Nephron (organoid): ENCODE measurements around the gene DUSP14.

ENCODE experiments used
- H3K27ac Mint-ChIP-seq, 3 experiments: 2 replicates each; pipeline ENCODE4 v1.8.0; 2020; ENCODE audit warnings: mixed read lengths in 3 of 3, mild to moderate bottlenecking in 2 of 3, moderate library complexity in 1 of 3
- H3K27me3 Mint-ChIP-seq: 2 replicates; pipeline ENCODE4 v1.8.0; 2021; ENCODE audit warnings: low read depth, mild to moderate bottlenecking, moderate library complexity, mixed read lengths
- H3K36me3 Mint-ChIP-seq: 2 replicates; pipeline ENCODE4 v1.8.0; 2020; ENCODE audit warnings: low read depth, mixed read lengths
- H3K4me1 Mint-ChIP-seq: 2 replicates; pipeline ENCODE4 v1.8.0; 2020; ENCODE audit warnings: mixed read lengths
- H3K4me3 Mint-ChIP-seq, 3 experiments: 2 replicates each; pipeline ENCODE4 v1.8.0; 2020; ENCODE audit warnings: mild to moderate bottlenecking in 3 of 3, mixed read lengths in 3 of 3, moderate library complexity in 2 of 3
- H3K9me3 Mint-ChIP-seq: 2 replicates; pipeline ENCODE4 v1.8.0; 2020; ENCODE audit warnings: mixed read lengths
- TF ChIP-seq, protein P1 (sequence below), 3 experiments: fragments of 200-600 bp; sonication (generic); IDR thresholded peaks; one replicate each; pipeline ENCODE4 v1.5.0; 2021; ENCODE audit warnings: antibody characterized with exemption in 3 of 3; ENCODE audit not compliant: unreplicated experiment in 3 of 3

Gene DUSP14

DNA sequence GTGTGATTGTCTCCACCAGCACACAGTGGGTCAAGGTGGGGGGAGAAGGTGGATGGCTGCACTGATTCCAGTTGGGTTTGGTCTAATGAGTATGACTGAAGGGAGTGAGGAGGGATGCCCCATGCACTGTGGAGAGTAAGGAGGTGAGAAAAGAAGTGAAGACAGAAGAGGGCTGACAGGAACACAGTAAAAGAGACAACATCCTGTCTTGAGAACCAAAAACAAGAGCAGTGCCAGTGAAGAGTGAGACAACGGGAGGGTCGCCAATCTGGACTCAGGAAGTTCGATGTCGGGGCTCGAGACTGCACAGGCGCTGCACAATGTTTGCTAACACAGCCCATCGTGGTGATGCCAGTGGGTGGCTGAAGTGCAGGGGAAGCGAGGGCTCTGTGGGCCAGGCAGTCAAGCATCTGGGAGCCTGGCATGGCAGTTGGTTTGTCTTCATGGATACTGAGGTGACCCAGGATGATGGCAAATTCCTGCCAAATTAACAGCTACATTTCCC lies 34.1 kb downstream of the DUSP14 start:
- Mint-ChIP-seq H3K4me3 (no peak overlapping the region), H3K27me3 (no peaks in the 10 kb centered on the region), H3K27ac (no peak overlapping the region), H3K4me1 (peaks cover 6% of the 10 kb centered on the region), H3K9me3 (no peaks in the 10 kb centered on the region), H3K36me3 (peaks cover 54% of the 10 kb centered on the region)
- TF ChIP-seq, protein P1, sequence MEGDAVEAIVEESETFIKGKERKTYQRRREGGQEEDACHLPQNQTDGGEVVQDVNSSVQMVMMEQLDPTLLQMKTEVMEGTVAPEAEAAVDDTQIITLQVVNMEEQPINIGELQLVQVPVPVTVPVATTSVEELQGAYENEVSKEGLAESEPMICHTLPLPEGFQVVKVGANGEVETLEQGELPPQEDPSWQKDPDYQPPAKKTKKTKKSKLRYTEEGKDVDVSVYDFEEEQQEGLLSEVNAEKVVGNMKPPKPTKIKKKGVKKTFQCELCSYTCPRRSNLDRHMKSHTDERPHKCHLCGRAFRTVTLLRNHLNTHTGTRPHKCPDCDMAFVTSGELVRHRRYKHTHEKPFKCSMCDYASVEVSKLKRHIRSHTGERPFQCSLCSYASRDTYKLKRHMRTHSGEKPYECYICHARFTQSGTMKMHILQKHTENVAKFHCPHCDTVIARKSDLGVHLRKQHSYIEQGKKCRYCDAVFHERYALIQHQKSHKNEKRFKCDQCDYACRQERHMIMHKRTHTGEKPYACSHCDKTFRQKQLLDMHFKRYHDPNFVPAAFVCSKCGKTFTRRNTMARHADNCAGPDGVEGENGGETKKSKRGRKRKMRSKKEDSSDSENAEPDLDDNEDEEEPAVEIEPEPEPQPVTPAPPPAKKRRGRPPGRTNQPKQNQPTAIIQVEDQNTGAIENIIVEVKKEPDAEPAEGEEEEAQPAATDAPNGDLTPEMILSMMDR (IDR thresholded peaks at IDR 0.05; ENCODE audit: unreplicated experiment in 3 of 3), result no peak

DNA sequence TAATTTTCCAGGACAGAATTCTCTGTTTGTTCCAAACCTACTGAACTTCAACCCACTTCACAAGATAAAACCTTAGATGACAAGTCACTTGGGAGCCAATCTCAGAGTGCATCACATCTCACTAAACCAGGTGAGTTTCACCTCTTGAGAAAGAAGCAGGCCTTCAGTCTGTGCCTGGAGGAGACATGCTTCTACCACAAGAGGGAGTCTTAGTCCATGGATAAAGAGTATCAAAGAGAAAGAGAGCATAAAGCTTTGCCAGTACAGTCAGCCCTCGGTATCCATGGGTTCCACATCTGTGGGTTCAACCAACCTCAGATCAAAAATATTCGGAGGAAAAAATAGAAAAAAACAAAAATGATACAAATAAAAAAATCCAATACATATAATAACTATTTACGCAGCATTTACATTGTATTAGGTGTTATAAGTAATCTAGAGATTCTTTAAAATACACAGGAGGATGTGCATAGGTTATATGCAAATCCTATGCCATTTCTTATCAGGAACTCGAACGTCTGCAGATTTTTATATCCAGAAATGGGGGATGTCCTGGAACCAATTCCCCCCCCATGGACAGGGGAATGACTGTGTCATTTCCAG lies 37.7 kb downstream of the DUSP14 start:
- no peak overlapping the region for H3K27ac Mint-ChIP-seq
- H3K9me3 Mint-ChIP-seq, result no peaks in the 10 kb centered on the region
- TF ChIP-seq, protein P1 (IDR thresholded peaks at IDR 0.05; ENCODE audit: unreplicated experiment in 3 of 3), result peak; percentile 53 to 65 (median 65)
- no peak overlapping the region for H3K4me3 Mint-ChIP-seq
- no peaks in the 10 kb centered on the region for H3K27me3 Mint-ChIP-seq
- no peaks in the 10 kb centered on the region for H3K4me1 Mint-ChIP-seq
- H3K36me3 Mint-ChIP-seq, result peaks cover 58% of the 10 kb centered on the region

DNA sequence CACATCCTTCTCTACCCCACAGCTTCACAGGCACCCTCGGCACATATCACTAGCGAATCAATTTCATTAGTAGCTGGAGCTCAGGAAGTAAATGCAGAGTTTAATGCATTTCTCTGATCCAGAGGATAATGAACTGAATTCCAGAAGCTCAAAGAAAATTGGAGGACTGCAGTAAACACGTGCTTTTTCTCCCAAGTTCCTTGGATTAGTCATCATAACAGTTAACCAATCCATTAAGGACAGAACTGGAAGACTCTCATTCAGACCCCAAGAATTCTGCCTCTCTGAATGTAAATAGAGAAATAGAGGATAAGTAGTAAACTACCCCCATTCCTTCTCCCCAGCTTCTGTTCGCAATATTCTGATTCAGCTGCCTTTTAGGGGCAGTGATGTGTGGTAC lies 40.7 kb downstream of the DUSP14 start:
- H3K4me3 Mint-ChIP-seq, result no peak overlapping the region
- peaks cover 50% of the 10 kb centered on the region for H3K36me3 Mint-ChIP-seq
- no peaks in the 10 kb centered on the region for H3K9me3 Mint-ChIP-seq
- H3K4me1 Mint-ChIP-seq, result no peaks in the 10 kb centered on the region
- TF ChIP-seq, protein P1 (IDR thresholded peaks at IDR 0.05; ENCODE audit: unreplicated experiment in 3 of 3), result no peak
- no peaks in the 10 kb centered on the region for H3K27me3 Mint-ChIP-seq
- no peak overlapping the region for H3K27ac Mint-ChIP-seq

DNA sequence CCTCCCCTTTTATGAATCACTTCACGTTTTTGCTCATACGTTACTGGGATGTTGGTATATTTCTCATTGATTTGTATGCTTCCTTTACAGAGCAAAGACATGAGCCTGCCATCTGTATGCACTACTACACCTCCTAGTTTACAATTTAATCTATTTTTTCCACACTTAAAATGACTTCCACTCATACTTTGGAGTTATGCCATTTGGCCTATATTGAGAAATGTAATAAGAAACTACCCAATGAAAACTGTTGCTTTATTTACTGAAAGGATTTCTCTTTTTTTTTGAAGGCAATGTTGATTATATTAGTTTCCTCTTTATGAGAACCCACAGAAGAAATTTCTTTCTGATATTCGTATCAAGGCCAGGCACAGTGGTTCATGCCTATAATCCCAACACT lies 43.1 kb downstream of the DUSP14 start:
- H3K27ac Mint-ChIP-seq, result no peak overlapping the region

DNA sequence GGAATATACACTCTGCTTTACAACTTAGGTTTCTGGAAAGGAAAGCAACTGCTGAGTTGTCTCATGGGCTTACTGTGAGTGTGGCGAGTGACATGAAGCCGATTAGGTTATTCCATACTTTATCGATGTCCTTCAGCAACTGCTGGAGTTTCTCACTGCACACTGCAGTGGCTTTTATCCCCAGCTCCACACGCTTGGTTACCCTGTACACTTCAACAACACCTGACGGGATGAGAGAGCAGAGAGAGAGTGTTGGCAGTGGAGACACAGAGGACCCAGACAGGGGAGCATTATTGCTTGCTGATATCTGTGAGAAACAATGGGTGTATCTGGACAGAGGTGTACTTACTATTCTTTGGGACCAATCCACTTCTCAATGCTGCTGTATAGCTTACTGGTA lies 46.2 kb downstream of the DUSP14 start:
- no peaks in the 10 kb centered on the region for H3K27me3 Mint-ChIP-seq
- TF ChIP-seq, protein P1 (IDR thresholded peaks at IDR 0.05; ENCODE audit: unreplicated experiment in 3 of 3), result no peak
- no peak overlapping the region for H3K4me3 Mint-ChIP-seq
- H3K4me1 Mint-ChIP-seq, result no peaks in the 10 kb centered on the region
- no peak overlapping the region for H3K27ac Mint-ChIP-seq
- H3K36me3 Mint-ChIP-seq, result peaks cover 66% of the 10 kb centered on the region
- H3K9me3 Mint-ChIP-seq, result no peaks in the 10 kb centered on the region

More for the DNA sequence above, 43.1 kb downstream of the DUSP14 start:
- no peak overlapping the region for H3K4me3 Mint-ChIP-seq
- no peaks in the 10 kb centered on the region for H3K9me3 Mint-ChIP-seq
- TF ChIP-seq, protein P1 (IDR thresholded peaks at IDR 0.05; ENCODE audit: unreplicated experiment in 3 of 3), result no peak
- peaks cover 57% of the 10 kb centered on the region for H3K36me3 Mint-ChIP-seq
- H3K27me3 Mint-ChIP-seq, result no peaks in the 10 kb centered on the region
- H3K4me1 Mint-ChIP-seq, result no peaks in the 10 kb centered on the region
